ENCODE measurements around the gene PLGRKT. TPM values are rescaled to one million over a fixed set of nuclear protein-coding genes. Genes with fewer than 3 reads are reported as not detected.
"Not testable (repeated sequence)": the region's sequence is repeated elsewhere in the genome, so short reads cannot be mapped to it uniquely, and the experiment has no call there.

The PLGRKT gene
- total RNA-seq, 1 experiment from 2014 or later, result 11.4 TPM

- Histone ChIP-seq H3K4me3 (ENCODE audit: low read length) (no peak overlapping the region), H2AFZ (ENCODE audit: low read length) (no peak overlapping the region), H3K79me2 (ENCODE audit: low read length) (no peaks in the 10 kb centered on the region), H3K27ac (ENCODE audit: low read length) (no peak overlapping the region), H3K9ac (ENCODE audit: low read length) (no peak overlapping the region), H3K9me3 (ENCODE audit: low read length) (no peaks in the 10 kb centered on the region), H3K36me3 (ENCODE audit: low read depth, low read length) (no peaks in the 10 kb centered on the region), H3K27me3 (ENCODE audit: low read length) (no peaks in the 10 kb centered on the region), H3K9me2 (replicated peaks; ENCODE audit: low read length) (no peaks in the 10 kb centered on the region), H4K20me1 (ENCODE audit: low read length) (no peaks in the 10 kb centered on the region), H3F3A (ENCODE audit: low read length, unreplicated experiment) (no peaks in the 10 kb centered on the region), H3K4me1 (ENCODE audit: insufficient read depth, low read length) (no peaks in the 10 kb centered on the region), H3K4me2 (ENCODE audit: low read length) (no peak overlapping the region)
- intact Hi-C loops (cut with micrococcal nuclease), result no loop called here
- CTCF ChIA-PET, result no interaction called here
- ATAC-seq, result no peak
- TF ChIP-seq EZH2 (IDR thresholded peaks at IDR 0.05; ENCODE audit: low read length, unreplicated experiment) (no peak), EZH2phosphoT487 (IDR thresholded peaks at IDR 0.05; ENCODE audit: borderline replicate concordance, low read length) (no peak)
- TF ChIP-seq, protein P1, sequence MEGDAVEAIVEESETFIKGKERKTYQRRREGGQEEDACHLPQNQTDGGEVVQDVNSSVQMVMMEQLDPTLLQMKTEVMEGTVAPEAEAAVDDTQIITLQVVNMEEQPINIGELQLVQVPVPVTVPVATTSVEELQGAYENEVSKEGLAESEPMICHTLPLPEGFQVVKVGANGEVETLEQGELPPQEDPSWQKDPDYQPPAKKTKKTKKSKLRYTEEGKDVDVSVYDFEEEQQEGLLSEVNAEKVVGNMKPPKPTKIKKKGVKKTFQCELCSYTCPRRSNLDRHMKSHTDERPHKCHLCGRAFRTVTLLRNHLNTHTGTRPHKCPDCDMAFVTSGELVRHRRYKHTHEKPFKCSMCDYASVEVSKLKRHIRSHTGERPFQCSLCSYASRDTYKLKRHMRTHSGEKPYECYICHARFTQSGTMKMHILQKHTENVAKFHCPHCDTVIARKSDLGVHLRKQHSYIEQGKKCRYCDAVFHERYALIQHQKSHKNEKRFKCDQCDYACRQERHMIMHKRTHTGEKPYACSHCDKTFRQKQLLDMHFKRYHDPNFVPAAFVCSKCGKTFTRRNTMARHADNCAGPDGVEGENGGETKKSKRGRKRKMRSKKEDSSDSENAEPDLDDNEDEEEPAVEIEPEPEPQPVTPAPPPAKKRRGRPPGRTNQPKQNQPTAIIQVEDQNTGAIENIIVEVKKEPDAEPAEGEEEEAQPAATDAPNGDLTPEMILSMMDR (conservative IDR thresholded peaks at IDR 0.05; ENCODE audit: low read depth, low read length), result no peak
- DNase-seq, result peak; percentile 19
- no TSS peak for BruUV-seq (replicated peaks)
- POLR2A ChIA-PET (ENCODE audit: unreplicated experiment), result no interaction called here
Measured at GRCh38 chr9:5479994-5480694, 42.4 kb upstream of the PLGRKT start.

DNA sequence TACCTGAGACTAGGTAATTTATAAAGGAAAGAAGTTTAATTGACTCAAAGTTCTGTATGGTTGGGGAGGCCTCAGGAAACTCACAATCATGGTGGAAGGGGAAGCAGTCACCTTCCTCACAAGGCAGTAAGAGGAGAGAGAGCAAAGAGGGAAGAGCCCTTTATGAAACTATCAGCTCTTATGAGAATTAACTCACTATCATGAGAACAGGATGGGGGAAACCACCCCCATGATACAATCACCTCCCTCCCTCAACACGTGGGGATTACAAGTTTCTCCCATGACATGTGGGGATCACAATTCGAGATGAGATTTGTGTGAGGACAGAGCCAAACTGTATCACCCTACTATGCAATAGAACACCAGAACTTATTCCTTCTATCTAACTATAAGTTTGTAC is 40.5 kb upstream of the PLGRKT start:
- H3K36me3 ChIP-seq (ENCODE audit: low read depth, low read length), result no peaks in the 10 kb centered on the region
- BruUV-seq (replicated peaks), result no TSS peak
- ChIA-PET CTCF (no interaction called here), POLR2A (ENCODE audit: unreplicated experiment) (no interaction called here)
- H3F3A ChIP-seq (ENCODE audit: low read length, unreplicated experiment), result no peaks in the 10 kb centered on the region
- H4K20me1 ChIP-seq (ENCODE audit: low read length), result no peaks in the 10 kb centered on the region
- H3K79me2 ChIP-seq (ENCODE audit: low read length), result no peaks in the 10 kb centered on the region
- H3K4me3 ChIP-seq (ENCODE audit: low read length), result no peak overlapping the region
- H3K4me1 ChIP-seq (ENCODE audit: insufficient read depth, low read length), result no peaks in the 10 kb centered on the region
- H3K27me3 ChIP-seq (ENCODE audit: low read length), result no peaks in the 10 kb centered on the region
- DNase-seq (no peak), ATAC-seq (no peak)
- no peak overlapping the region for H3K4me2 ChIP-seq (ENCODE audit: low read length)
- no peak overlapping the region for H3K9ac ChIP-seq (ENCODE audit: low read length)
- no peak overlapping the region for H2AFZ ChIP-seq (ENCODE audit: low read length)
- intact Hi-C loops (cut with micrococcal nuclease), result no loop called here
- TF ChIP-seq, protein P1 (conservative IDR thresholded peaks at IDR 0.05; ENCODE audit: low read depth, low read length), result no peak
- TF ChIP-seq EZH2phosphoT487 (IDR thresholded peaks at IDR 0.05; ENCODE audit: borderline replicate concordance, low read length), result no peak
- TF ChIP-seq EZH2 (IDR thresholded peaks at IDR 0.05; ENCODE audit: low read length, unreplicated experiment), result no peak
- H3K27ac ChIP-seq (ENCODE audit: low read length), result no peak overlapping the region
- H3K9me2 ChIP-seq (replicated peaks; ENCODE audit: low read length), result no peaks in the 10 kb centered on the region
- no peaks in the 10 kb centered on the region for H3K9me3 ChIP-seq (ENCODE audit: low read length)

DNA sequence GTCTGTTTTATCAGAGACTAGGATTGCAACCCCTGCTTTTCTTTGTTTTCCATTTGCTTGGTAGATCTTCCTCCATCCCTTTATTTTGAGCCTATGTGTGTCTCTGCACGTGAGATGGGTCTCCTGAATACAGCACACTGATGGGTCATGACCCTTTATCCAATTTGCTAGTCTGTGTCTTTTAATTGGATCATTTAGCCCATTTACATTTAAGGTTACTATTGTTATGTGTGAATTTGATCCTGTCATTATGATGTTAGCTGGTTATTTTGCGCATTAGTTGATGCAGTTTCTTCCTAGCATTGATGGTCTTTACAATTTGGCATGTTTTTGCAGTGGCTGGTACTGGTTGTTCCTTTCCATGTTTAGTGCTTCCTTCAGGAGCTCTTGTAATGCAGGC is 37.9 kb upstream of the PLGRKT start:
- H3K27ac ChIP-seq (ENCODE audit: low read length); BruUV-seq (replicated peaks); DNase-seq; H3K36me3 ChIP-seq (ENCODE audit: low read depth, low read length); H3K9me2 ChIP-seq (replicated peaks; ENCODE audit: low read length); H3K4me3 ChIP-seq (ENCODE audit: low read length); H3K27me3 ChIP-seq (ENCODE audit: low read length); POLR2A ChIA-PET (ENCODE audit: unreplicated experiment); H3K9ac ChIP-seq (ENCODE audit: low read length); H3K79me2 ChIP-seq (ENCODE audit: low read length); H3K9me3 ChIP-seq (ENCODE audit: low read length); H3F3A ChIP-seq (ENCODE audit: low read length, unreplicated experiment); H4K20me1 ChIP-seq (ENCODE audit: low read length); H3K4me1 ChIP-seq (ENCODE audit: insufficient read depth, low read length); H2AFZ ChIP-seq (ENCODE audit: low read length); CTCF ChIA-PET; H3K4me2 ChIP-seq (ENCODE audit: low read length); ATAC-seq; intact Hi-C loops (cut with micrococcal nuclease): not testable (repeated sequence)
